GM10266 (cell line): ENCODE measurements around the gene GNB1L.

Experiments
- DNase-seq: peaks from one replicate; pipeline ENCODE4 v3.0.0; 2012; ENCODE audit errors: extremely low spot score
- CTCF ChIP-seq: IDR thresholded peaks from 2 replicates; pipeline ENCODE4 v1.5.1; 2012; ENCODE audit warnings: mild to moderate bottlenecking, low read depth; ENCODE audit not compliant: control insufficient read depth, insufficient read depth; ENCODE audit errors: missing control alignments

The GNB1L gene

GRCh38 chr22:19807914-19808872 lies 46.5 kb downstream of the GNB1L start:
- no peak for TF ChIP-seq CTCF
- no peak for DNase-seq

- no peak for TF ChIP-seq CTCF
- DNase-seq: no peak
Observed at GRCh38 chr22:19807161-19807913, 47.3 kb downstream of the GNB1L start.

- DNase-seq: no peak
- no peak for TF ChIP-seq CTCF
Observed at GRCh38 chr22:19806213-19807160, 48.2 kb downstream of the GNB1L start.

- no peak for DNase-seq
- no peak for TF ChIP-seq CTCF
Observed at GRCh38 chr22:19805821-19806212, 48.9 kb downstream of the GNB1L start.

- no peak for DNase-seq
- no peak for TF ChIP-seq CTCF
Observed at GRCh38 chr22:19803736-19804267, 50.9 kb downstream of the GNB1L start.

GRCh38 chr22:19802894-19803735 lies 51.6 kb downstream of the GNB1L start:
- DNase-seq: no peak
- TF ChIP-seq CTCF: no peak
